ENCODE measurements around the gene PLEKHA6. TPM values are rescaled to one million over a fixed set of nuclear protein-coding genes. Genes with fewer than 3 reads are reported as not detected.
"Not testable (repeated sequence)": the region's sequence is repeated elsewhere in the genome, so short reads cannot be mapped to it uniquely, and the experiment has no call there.

Gene PLEKHA6
- polyA plus RNA-seq, 3 donors from 2014 or later = not detected

GRCh38 chr1:204319027-204319426 is 40.7 kb downstream of the PLEKHA6 start:
- Mint-ChIP-seq H3K4me3 (no peak overlapping the region), H3K27me3 (ENCODE audit: low read depth in 3 of 3) (peaks cover 2 to 9% (median 9%) of the 10 kb centered on the region in 3 donors), H3K9me3 (no peaks in the 10 kb centered on the region), H3K4me1 (no peaks in the 10 kb centered on the region), H3K36me3 (no peaks in the 10 kb centered on the region), H3K27ac (no peak overlapping the region)
- no peak for DNase-seq

- Mint-ChIP-seq H3K9me3 (no peaks in the 10 kb centered on the region), H3K4me1 (no peaks in the 10 kb centered on the region), H3K36me3 (no peaks in the 10 kb centered on the region), H3K4me3 (no peak overlapping the region), H3K27me3 (ENCODE audit: low read depth in 3 of 3) (peaks cover 6 to 12% (median 9%) of the 10 kb centered on the region in 3 donors), H3K27ac (no peak overlapping the region)
- DNase-seq = no peak
These were observed 41.4 kb downstream of the PLEKHA6 start for GRCh38 chr1:204318324-204318723.

- DNase-seq = no peak
- no peak overlapping the region for H3K4me3 Mint-ChIP-seq
- H3K27ac Mint-ChIP-seq = no peak overlapping the region
- H3K9me3 Mint-ChIP-seq = no peaks in the 10 kb centered on the region
- no peaks in the 10 kb centered on the region for H3K36me3 Mint-ChIP-seq
- H3K27me3 Mint-ChIP-seq (ENCODE audit: low read depth in 3 of 3) = peaks cover 4 to 14% (median 9%) of the 10 kb centered on the region in 3 donors
- no peaks in the 10 kb centered on the region for H3K4me1 Mint-ChIP-seq
These were observed 42.6 kb downstream of the PLEKHA6 start for GRCh38 chr1:204317170-204317569.

- Mint-ChIP-seq H3K4me1 (no peaks in the 10 kb centered on the region), H3K36me3 (no peaks in the 10 kb centered on the region), H3K4me3 (no peak overlapping the region), H3K27me3 (ENCODE audit: low read depth in 3 of 3) (peaks cover 4 to 10% (median 9%) of the 10 kb centered on the region in 3 donors), H3K9me3 (no peaks in the 10 kb centered on the region), H3K27ac (no peak overlapping the region)
- no peak for DNase-seq
These were observed 43.6 kb downstream of the PLEKHA6 start for GRCh38 chr1:204316164-204316563.

- no peak for DNase-seq
- no peaks in the 10 kb centered on the region for H3K9me3 Mint-ChIP-seq
- H3K27me3 Mint-ChIP-seq (ENCODE audit: low read depth in 3 of 3) = peaks cover 6 to 10% (median 7%) of the 10 kb centered on the region in 3 donors
- no peak overlapping the region for H3K27ac Mint-ChIP-seq
- H3K4me1 Mint-ChIP-seq = no peaks in the 10 kb centered on the region
- H3K4me3 Mint-ChIP-seq = no peak overlapping the region
- no peaks in the 10 kb centered on the region for H3K36me3 Mint-ChIP-seq
These were observed 44.7 kb downstream of the PLEKHA6 start for GRCh38 chr1:204314893-204315658.

- peaks cover 7 to 10% (median 8%) of the 10 kb centered on the region in 3 donors for H3K27me3 Mint-ChIP-seq (ENCODE audit: low read depth in 3 of 3)
- DNase-seq = no peak
- H3K36me3 Mint-ChIP-seq = no peaks in the 10 kb centered on the region
- no peaks in the 10 kb centered on the region for H3K9me3 Mint-ChIP-seq
- no peaks in the 10 kb centered on the region for H3K4me1 Mint-ChIP-seq
- H3K4me3 Mint-ChIP-seq = no peak overlapping the region
- H3K27ac Mint-ChIP-seq = no peak overlapping the region
These were observed 45.4 kb downstream of the PLEKHA6 start for GRCh38 chr1:204314171-204314892.

- Mint-ChIP-seq H3K9me3 (no peaks in the 10 kb centered on the region), H3K27me3 (ENCODE audit: low read depth in 3 of 3) (peaks cover 7 to 13% (median 8%) of the 10 kb centered on the region in 3 donors), H3K4me3 (no peak overlapping the region), H3K4me1 (no peaks in the 10 kb centered on the region), H3K36me3 (no peaks in the 10 kb centered on the region), H3K27ac (no peak overlapping the region)
- DNase-seq = no peak
These were observed 46.1 kb downstream of the PLEKHA6 start for GRCh38 chr1:204313675-204314074.

- H3K9me3 Mint-ChIP-seq, H3K36me3 Mint-ChIP-seq, H3K27ac Mint-ChIP-seq, H3K4me1 Mint-ChIP-seq, H3K4me3 Mint-ChIP-seq, DNase-seq: not testable (repeated sequence)
- peaks cover 5 to 15% (median 6%) of the 10 kb centered on the region in 3 donors for H3K27me3 Mint-ChIP-seq (ENCODE audit: low read depth in 3 of 3)
These were observed 48.8 kb downstream of the PLEKHA6 start for GRCh38 chr1:204310970-204311369.

GRCh38 chr1:204308023-204308628 is 51.6 kb downstream of the PLEKHA6 start:
- peaks cover under 1 to 15% (median 4%) of the 10 kb centered on the region in 3 donors for H3K27me3 Mint-ChIP-seq (ENCODE audit: low read depth in 3 of 3)
- H3K27ac Mint-ChIP-seq = no peak overlapping the region
- H3K4me3 Mint-ChIP-seq = no peak overlapping the region
- H3K9me3 Mint-ChIP-seq = no peaks in the 10 kb centered on the region
- no peak for DNase-seq
- H3K36me3 Mint-ChIP-seq = no peaks in the 10 kb centered on the region
- no peaks in the 10 kb centered on the region for H3K4me1 Mint-ChIP-seq

GRCh38 chr1:204307334-204307883 is 52.3 kb downstream of the PLEKHA6 start:
- H3K27ac Mint-ChIP-seq = no peak overlapping the region
- peaks cover 3 to 15% (median 4%) of the 10 kb centered on the region in 3 donors for H3K27me3 Mint-ChIP-seq (ENCODE audit: low read depth in 3 of 3)
- H3K4me3 Mint-ChIP-seq = no peak overlapping the region
- no peaks in the 10 kb centered on the region for H3K9me3 Mint-ChIP-seq
- no peaks in the 10 kb centered on the region for H3K4me1 Mint-ChIP-seq
- DNase-seq = no peak
- H3K36me3 Mint-ChIP-seq = no peaks in the 10 kb centered on the region

GRCh38 chr1:204306076-204306475 is 53.7 kb downstream of the PLEKHA6 start:
- no peak for DNase-seq
- H3K4me1 Mint-ChIP-seq = no peaks in the 10 kb centered on the region
- no peaks in the 10 kb centered on the region for H3K36me3 Mint-ChIP-seq
- no peak overlapping the region for H3K27ac Mint-ChIP-seq
- peaks cover 3 to 15% (median 4%) of the 10 kb centered on the region in 3 donors for H3K27me3 Mint-ChIP-seq (ENCODE audit: low read depth in 3 of 3)
- H3K9me3 Mint-ChIP-seq = no peaks in the 10 kb centered on the region
- H3K4me3 Mint-ChIP-seq = no peak overlapping the region

GRCh38 chr1:204304067-204304466 is 55.7 kb downstream of the PLEKHA6 start:
- H3K27me3 Mint-ChIP-seq (ENCODE audit: low read depth in 3 of 3) = peaks cover 4 to 11% (median 8%) of the 10 kb centered on the region in 3 donors
- no peak overlapping the region for H3K4me3 Mint-ChIP-seq
- H3K36me3 Mint-ChIP-seq = no peaks in the 10 kb centered on the region

GRCh38 chr1:204302769-204303168 is 57.0 kb downstream of the PLEKHA6 start:
- Mint-ChIP-seq H3K9me3 (no peaks in the 10 kb centered on the region), H3K4me1 (no peaks in the 10 kb centered on the region), H3K27ac (no peak overlapping the region), H3K36me3 (no peaks in the 10 kb centered on the region), H3K4me3 (no peak overlapping the region), H3K27me3 (ENCODE audit: low read depth in 3 of 3) (peaks cover 4 to 11% (median 6%) of the 10 kb centered on the region in 3 donors)
- DNase-seq = no peak

More at GRCh38 chr1:204304067-204304466, 55.7 kb downstream of the PLEKHA6 start:
- H3K27ac Mint-ChIP-seq = no peak overlapping the region
- no peaks in the 10 kb centered on the region for H3K4me1 Mint-ChIP-seq
- H3K9me3 Mint-ChIP-seq = no peaks in the 10 kb centered on the region
- DNase-seq = no peak

All from immature natural killer cell (primary cell).